ENCODE data around the gene APOO.

APOO gene

GRCh38 chrX:23890933-23891332 is 16.8 kb downstream of the APOO start:
- DNase-seq (ENCODE audit: insufficient read length, low spot score) (no peak), FAIRE-seq (no peak)
- TF ChIP-seq SPI1 (IDR thresholded peaks at IDR 0.05; ENCODE audit: low read depth, low read length) (no peak), POLR2AphosphoS5 (IDR thresholded peaks at IDR 0.05; ENCODE audit: low read depth, low read length) (no peak), TAF1 (IDR thresholded peaks at IDR 0.05; ENCODE audit: low read depth, low read length) (no peak), PAX5 (IDR thresholded peaks at IDR 0.05; ENCODE audit: insufficient read depth, low read length, severe bottlenecking) (no peak), POU2F2 (IDR thresholded peaks at IDR 0.05; ENCODE audit: low read depth, low read length) (no peak), POLR2A (IDR thresholded peaks at IDR 0.05; ENCODE audit: low read depth, low read length) (no peak)

- no peak for DNase-seq (ENCODE audit: insufficient read length, low spot score)
- TF ChIP-seq POU2F2 (IDR thresholded peaks at IDR 0.05; ENCODE audit: low read depth, low read length) = no peak
- TF ChIP-seq POLR2AphosphoS5 (IDR thresholded peaks at IDR 0.05; ENCODE audit: low read depth, low read length) = no peak
- TF ChIP-seq TAF1 (IDR thresholded peaks at IDR 0.05; ENCODE audit: low read depth, low read length) = no peak
- TF ChIP-seq POLR2A (IDR thresholded peaks at IDR 0.05; ENCODE audit: low read depth, low read length) = no peak
- no peak for TF ChIP-seq PAX5 (IDR thresholded peaks at IDR 0.05; ENCODE audit: insufficient read depth, low read length, severe bottlenecking)
- TF ChIP-seq SPI1 (IDR thresholded peaks at IDR 0.05; ENCODE audit: low read depth, low read length) = no peak
- no peak for FAIRE-seq
Observed at GRCh38 chrX:23888887-23889501, 18.7 kb downstream of the APOO start.

DNA sequence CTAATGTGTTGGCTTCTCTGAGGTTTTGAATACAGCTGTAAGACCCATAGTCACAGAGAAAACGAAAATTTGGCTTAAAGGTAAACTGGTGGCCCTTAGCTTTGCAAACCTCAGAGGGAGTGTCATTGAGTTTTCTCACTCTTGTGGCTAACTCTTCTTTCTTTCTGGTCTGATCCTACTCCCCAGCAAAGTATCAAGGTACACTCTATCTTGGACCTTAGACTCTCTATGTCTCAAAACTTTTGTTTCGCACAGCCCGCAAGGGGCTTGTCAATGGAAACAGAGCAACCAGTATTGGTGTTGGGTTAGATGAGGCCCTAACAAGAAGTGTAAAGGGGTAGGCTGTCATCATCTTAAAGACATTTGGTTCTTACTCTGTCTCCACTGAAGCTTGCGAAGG is 19.8 kb downstream of the APOO start:
- no peak for TF ChIP-seq POU2F2 (IDR thresholded peaks at IDR 0.05; ENCODE audit: low read depth, low read length)
- TF ChIP-seq POLR2AphosphoS5 (IDR thresholded peaks at IDR 0.05; ENCODE audit: low read depth, low read length) = no peak
- no peak for TF ChIP-seq PAX5 (IDR thresholded peaks at IDR 0.05; ENCODE audit: insufficient read depth, low read length, severe bottlenecking)
- no peak for TF ChIP-seq SPI1 (IDR thresholded peaks at IDR 0.05; ENCODE audit: low read depth, low read length)
- no peak for TF ChIP-seq TAF1 (IDR thresholded peaks at IDR 0.05; ENCODE audit: low read depth, low read length)
- no peak for TF ChIP-seq POLR2A (IDR thresholded peaks at IDR 0.05; ENCODE audit: low read depth, low read length)
- no peak for FAIRE-seq
- DNase-seq (ENCODE audit: insufficient read length, low spot score) = no peak

DNA sequence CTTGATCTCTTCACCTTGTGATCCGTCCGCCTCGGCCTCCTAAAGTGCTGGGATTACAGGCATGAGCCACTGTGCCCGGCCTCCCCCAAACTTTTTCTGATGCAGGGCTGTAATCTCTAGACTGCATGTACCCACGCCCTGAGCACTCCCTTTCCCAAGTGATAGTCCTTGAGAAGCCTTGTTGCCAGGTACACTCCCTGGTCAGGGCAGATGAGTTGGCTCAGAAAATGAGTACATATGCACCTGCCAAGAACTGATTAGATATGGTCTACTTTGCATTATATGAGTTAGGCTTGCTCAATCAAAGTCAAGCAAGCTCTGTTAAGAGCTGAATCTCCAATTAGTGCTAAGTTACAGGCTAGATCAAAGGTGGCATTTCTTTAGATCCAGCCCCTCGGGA is 20.3 kb downstream of the APOO start:
- TF ChIP-seq TAF1 (IDR thresholded peaks at IDR 0.05; ENCODE audit: low read depth, low read length) (no peak), SPI1 (IDR thresholded peaks at IDR 0.05; ENCODE audit: low read depth, low read length) (no peak), POLR2AphosphoS5 (IDR thresholded peaks at IDR 0.05; ENCODE audit: low read depth, low read length) (no peak), POLR2A (IDR thresholded peaks at IDR 0.05; ENCODE audit: low read depth, low read length) (no peak)
- FAIRE-seq (peak; percentile 26), DNase-seq (ENCODE audit: insufficient read length, low spot score) (no peak)

DNA sequence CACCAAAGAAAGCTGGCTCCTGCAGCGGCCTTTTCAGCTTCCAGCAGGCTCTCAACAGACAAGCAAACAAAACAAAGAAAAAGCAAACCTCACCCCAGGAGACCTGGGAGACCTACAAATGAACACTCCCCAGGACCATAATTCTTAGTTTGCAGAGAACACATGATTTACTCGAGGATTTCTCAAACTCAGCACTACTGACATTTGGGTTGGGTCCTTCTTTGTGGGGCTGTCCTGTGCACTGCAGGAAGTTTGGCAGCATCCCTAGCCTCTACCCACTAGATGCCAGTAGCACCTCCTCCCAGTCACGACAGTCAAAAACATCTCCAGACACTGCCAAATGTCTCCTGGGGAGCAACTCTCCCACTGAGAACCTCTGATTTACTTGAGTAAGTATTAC is 21.9 kb downstream of the APOO start:
- TF ChIP-seq SPI1 (IDR thresholded peaks at IDR 0.05; ENCODE audit: low read depth, low read length) (no peak), PAX5 (IDR thresholded peaks at IDR 0.05; ENCODE audit: insufficient read depth, low read length, severe bottlenecking) (no peak), POLR2A (IDR thresholded peaks at IDR 0.05; ENCODE audit: low read depth, low read length) (no peak), POLR2AphosphoS5 (IDR thresholded peaks at IDR 0.05; ENCODE audit: low read depth, low read length) (no peak), POU2F2 (IDR thresholded peaks at IDR 0.05; ENCODE audit: low read depth, low read length) (no peak), TAF1 (IDR thresholded peaks at IDR 0.05; ENCODE audit: low read depth, low read length) (no peak)
- DNase-seq (ENCODE audit: insufficient read length, low spot score) = no peak
- no peak for FAIRE-seq

GRCh38 chrX:23884427-23885024 is 23.2 kb downstream of the APOO start:
- FAIRE-seq = no peak
- no peak for TF ChIP-seq PAX5 (IDR thresholded peaks at IDR 0.05; ENCODE audit: insufficient read depth, low read length, severe bottlenecking)
- TF ChIP-seq SPI1 (IDR thresholded peaks at IDR 0.05; ENCODE audit: low read depth, low read length) = no peak
- TF ChIP-seq POLR2AphosphoS5 (IDR thresholded peaks at IDR 0.05; ENCODE audit: low read depth, low read length) = no peak
- TF ChIP-seq TAF1 (IDR thresholded peaks at IDR 0.05; ENCODE audit: low read depth, low read length) = no peak

DNA sequence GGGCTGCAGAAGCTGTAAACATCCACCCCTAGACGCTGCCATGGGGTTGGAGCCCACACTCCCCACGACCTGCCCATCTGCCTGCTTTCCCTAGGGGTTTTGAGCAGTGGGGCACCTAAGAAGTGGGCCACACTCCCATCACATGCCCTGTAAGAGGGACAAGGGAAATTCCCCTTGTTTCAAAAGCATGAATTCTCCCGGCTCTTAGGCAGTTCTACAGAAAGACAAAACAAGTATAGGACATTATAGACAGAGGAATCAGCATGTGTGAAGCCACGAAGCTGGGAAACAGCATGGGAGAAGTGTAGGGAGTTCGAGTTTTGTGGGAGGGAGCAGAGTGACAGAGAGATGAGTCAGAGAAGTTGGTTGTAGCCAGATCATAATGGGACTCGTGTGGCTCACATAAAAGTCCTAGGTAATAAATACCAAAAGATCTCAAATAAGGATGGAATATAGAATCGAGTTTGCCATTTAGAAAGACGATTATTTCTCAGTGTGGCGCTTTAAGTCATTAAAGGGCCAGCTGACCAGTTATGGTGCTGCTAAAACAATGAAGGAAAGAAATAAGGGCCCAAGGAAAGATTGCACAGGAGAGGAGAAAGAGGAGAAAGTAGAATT is 23.9 kb downstream of the APOO start:
- TF ChIP-seq TAF1 (IDR thresholded peaks at IDR 0.05; ENCODE audit: low read depth, low read length) = no peak
- TF ChIP-seq PAX5 (IDR thresholded peaks at IDR 0.05; ENCODE audit: insufficient read depth, low read length, severe bottlenecking) = no peak
- no peak for TF ChIP-seq POU2F2 (IDR thresholded peaks at IDR 0.05; ENCODE audit: low read depth, low read length)
- TF ChIP-seq POLR2AphosphoS5 (IDR thresholded peaks at IDR 0.05; ENCODE audit: low read depth, low read length) = no peak
- no peak for TF ChIP-seq POLR2A (IDR thresholded peaks at IDR 0.05; ENCODE audit: low read depth, low read length)
- no peak for TF ChIP-seq SPI1 (IDR thresholded peaks at IDR 0.05; ENCODE audit: low read depth, low read length)
- DNase-seq (ENCODE audit: insufficient read length, low spot score) = no peak

More at GRCh38 chrX:23884427-23885024, 23.2 kb downstream of the APOO start:
- DNase-seq (ENCODE audit: insufficient read length, low spot score) = no peak

GRCh38 chrX:23879380-23880090 is 28.2 kb downstream of the APOO start:
- DNase-seq (ENCODE audit: insufficient read length, low spot score) (no peak), FAIRE-seq (no peak)
- TF ChIP-seq POLR2AphosphoS5 (IDR thresholded peaks at IDR 0.05; ENCODE audit: low read depth, low read length) = no peak
- no peak for TF ChIP-seq POU2F2 (IDR thresholded peaks at IDR 0.05; ENCODE audit: low read depth, low read length)
- TF ChIP-seq POLR2A (IDR thresholded peaks at IDR 0.05; ENCODE audit: low read depth, low read length) = no peak
- TF ChIP-seq PAX5 (IDR thresholded peaks at IDR 0.05; ENCODE audit: insufficient read depth, low read length, severe bottlenecking) = no peak
- no peak for TF ChIP-seq TAF1 (IDR thresholded peaks at IDR 0.05; ENCODE audit: low read depth, low read length)
- no peak for TF ChIP-seq SPI1 (IDR thresholded peaks at IDR 0.05; ENCODE audit: low read depth, low read length)

More for the DNA sequence above, 23.9 kb downstream of the APOO start:
- no peak for FAIRE-seq

DNA sequence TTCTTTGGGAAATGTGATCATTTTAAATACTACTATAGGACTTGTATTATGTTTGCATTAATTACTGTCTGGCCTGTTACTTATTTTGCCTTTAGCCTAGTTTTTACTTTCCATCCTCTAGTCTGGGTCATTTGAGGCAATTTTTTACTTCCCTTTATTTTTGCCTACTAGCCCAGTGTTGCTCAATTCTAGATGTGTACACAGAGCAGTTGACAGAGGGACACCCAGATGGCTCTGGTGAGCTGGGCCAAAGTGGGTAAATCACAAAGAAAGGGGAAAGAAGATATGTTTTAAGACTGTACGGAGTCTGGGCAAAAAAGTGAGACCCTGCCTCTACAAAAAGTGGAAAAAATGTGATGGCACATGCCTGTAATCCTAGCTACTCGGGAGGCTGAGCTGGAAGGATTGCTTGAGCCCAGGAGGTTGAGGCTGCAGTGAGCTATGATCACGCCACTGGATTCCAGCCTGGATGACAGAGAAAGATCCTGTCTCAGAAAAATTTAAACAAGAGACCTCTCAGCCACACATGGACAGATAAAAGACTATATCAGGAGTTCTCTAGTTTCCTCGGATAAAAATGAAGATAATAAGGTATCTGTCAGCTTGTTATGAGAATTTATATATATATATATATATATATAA is 35.7 kb downstream of the APOO start:
- FAIRE-seq (no peak), DNase-seq (ENCODE audit: insufficient read length, low spot score) (no peak)
- TF ChIP-seq PAX5 (IDR thresholded peaks at IDR 0.05; ENCODE audit: insufficient read depth, low read length, severe bottlenecking) (no peak), POLR2AphosphoS5 (IDR thresholded peaks at IDR 0.05; ENCODE audit: low read depth, low read length) (no peak), SPI1 (IDR thresholded peaks at IDR 0.05; ENCODE audit: low read depth, low read length) (no peak), POU2F2 (IDR thresholded peaks at IDR 0.05; ENCODE audit: low read depth, low read length) (no peak), POLR2A (IDR thresholded peaks at IDR 0.05; ENCODE audit: low read depth, low read length) (no peak), TAF1 (IDR thresholded peaks at IDR 0.05; ENCODE audit: low read depth, low read length) (no peak)
